Bone marrow (tissue), 2 donors: Measurements from ENCODE around the gene CAMK1D.
A peak's percentile ranks its signal among the peaks of the same experiment; 100 is the strongest.
"Not testable (repeated sequence)": the region's sequence is repeated elsewhere in the genome, so short reads cannot be mapped to it uniquely, and the experiment has no call there.

Source experiments
- DNase-seq, 2 donors: peaks; one replicate each; lab custom pipeline; 2025; lab: John Stamatoyannopoulos, UW

The CAMK1D gene

GRCh38 chr10:12724807-12725579 lies 375.6 kb downstream of the CAMK1D start:
- no peak for DNase-seq

- DNase-seq, result not testable (repeated sequence)
These were observed 376.2 kb downstream of the CAMK1D start for GRCh38 chr10:12725580-12725888.

GRCh38 chr10:12726971-12727831 lies 377.9 kb downstream of the CAMK1D start:
- no peak for DNase-seq

- DNase-seq, result no peak
These were observed 378.5 kb downstream of the CAMK1D start for GRCh38 chr10:12727832-12728215.

- DNase-seq, result no peak
These were observed 379.1 kb downstream of the CAMK1D start for GRCh38 chr10:12728494-12728893.

- DNase-seq, result no peak
These were observed 380.5 kb downstream of the CAMK1D start for GRCh38 chr10:12729885-12730284.

- DNase-seq, result no peak
These were observed 381.6 kb downstream of the CAMK1D start for GRCh38 chr10:12730809-12731519.

- no peak for DNase-seq
These were observed 383.9 kb downstream of the CAMK1D start for GRCh38 chr10:12733271-12733670.

GRCh38 chr10:12735843-12736462 lies 386.6 kb downstream of the CAMK1D start:
- no peak for DNase-seq

- no peak for DNase-seq
These were observed 391.5 kb downstream of the CAMK1D start for GRCh38 chr10:12740813-12741212.

GRCh38 chr10:12741360-12741804 lies 392.0 kb downstream of the CAMK1D start:
- no peak for DNase-seq

GRCh38 chr10:12742771-12743170 lies 393.4 kb downstream of the CAMK1D start:
- DNase-seq, result peak in 1 of 2 donors; percentile 45

- DNase-seq, result not testable (repeated sequence)
These were observed 394.1 kb downstream of the CAMK1D start for GRCh38 chr10:12743466-12743865.

GRCh38 chr10:12743941-12744340 lies 394.6 kb downstream of the CAMK1D start:
- DNase-seq, result no peak

- DNase-seq, result no peak
These were observed 398.8 kb downstream of the CAMK1D start for GRCh38 chr10:12748186-12748585.

- no peak for DNase-seq
These were observed 400.6 kb downstream of the CAMK1D start for GRCh38 chr10:12749760-12750478.

GRCh38 chr10:12750526-12751201 lies 401.3 kb downstream of the CAMK1D start:
- no peak for DNase-seq

- no peak for DNase-seq
These were observed 405.7 kb downstream of the CAMK1D start for GRCh38 chr10:12755075-12755474.

GRCh38 chr10:12757351-12757750 lies 408.0 kb downstream of the CAMK1D start:
- no peak for DNase-seq

- no peak for DNase-seq
These were observed 408.9 kb downstream of the CAMK1D start for GRCh38 chr10:12758271-12758670.

- DNase-seq, result no peak
These were observed 416.9 kb downstream of the CAMK1D start for GRCh38 chr10:12766223-12766622.
